Activated CD4-positive, CD25-positive, alpha-beta regulatory T cell treated with anti-CD3 and anti-CD28 coated beads, Interleukin-2, amount 50 U/mL, for 72 hours (primary cell): Measurements from ENCODE around the gene APOBEC3A.

Experiments used
- DNase-seq: peaks from one replicate; pipeline ENCODE4 v3.0.0; 2021

Gene APOBEC3A

GRCh38 chr22:38957046-38957770, at the start of gene APOBEC3A:
Gene APOBEC3A, plus strand, starts transcription at chr22:38957609. Its CDS starts 83 bp downstream, at chr22:38957692.
- no peak for DNase-seq

- no peak for DNase-seq
Observed at GRCh38 chr22:38907767-38908166, 49.6 kb upstream of the APOBEC3A start.

GRCh38 chr22:38911434-38911833, 46.0 kb upstream of the APOBEC3A start:
- no peak for DNase-seq

- no peak for DNase-seq
Observed at GRCh38 chr22:38919631-38920190, 37.7 kb upstream of the APOBEC3A start.

GRCh38 chr22:38921120-38921519, 36.3 kb upstream of the APOBEC3A start:
- DNase-seq: no peak

GRCh38 chr22:38921806-38922205, 35.6 kb upstream of the APOBEC3A start:
- no peak for DNase-seq

- DNase-seq: no peak
Observed at GRCh38 chr22:38923463-38924346, 33.7 kb upstream of the APOBEC3A start.

GRCh38 chr22:38924347-38924952, 33.0 kb upstream of the APOBEC3A start:
- no peak for DNase-seq

- DNase-seq: no peak
Observed at GRCh38 chr22:38925571-38926041, 31.8 kb upstream of the APOBEC3A start.

- DNase-seq: peak; percentile 57
Observed at GRCh38 chr22:38927033-38927781, 30.2 kb upstream of the APOBEC3A start.

GRCh38 chr22:38930512-38930911, 26.9 kb upstream of the APOBEC3A start:
- no peak for DNase-seq

GRCh38 chr22:38935023-38935422, 22.4 kb upstream of the APOBEC3A start:
- no peak for DNase-seq

GRCh38 chr22:38935616-38936015, 21.8 kb upstream of the APOBEC3A start:
- DNase-seq: no peak

- no peak for DNase-seq
Observed at GRCh38 chr22:38936562-38936961, 20.8 kb upstream of the APOBEC3A start.

- no peak for DNase-seq
Observed at GRCh38 chr22:38937036-38937435, 20.4 kb upstream of the APOBEC3A start.

GRCh38 chr22:38937541-38937940, 19.9 kb upstream of the APOBEC3A start:
- DNase-seq: no peak

- DNase-seq: no peak
Observed at GRCh38 chr22:38938221-38938620, 19.2 kb upstream of the APOBEC3A start.

- DNase-seq: no peak
Observed at GRCh38 chr22:38938925-38939324, 18.5 kb upstream of the APOBEC3A start.

GRCh38 chr22:38940811-38941384, 16.5 kb upstream of the APOBEC3A start:
- no peak for DNase-seq

- DNase-seq: peak; percentile 55
Observed at GRCh38 chr22:38941488-38941987, 15.9 kb upstream of the APOBEC3A start.

- DNase-seq: no peak
Observed at GRCh38 chr22:38942702-38943101, 14.7 kb upstream of the APOBEC3A start.

- no peak for DNase-seq
Observed at GRCh38 chr22:38943201-38943600, 14.2 kb upstream of the APOBEC3A start.
